Stimulated activated CD4-positive, alpha-beta T cell treated with anti-CD3 and anti-CD28 coated beads, Interleukin-4, amount 100 ng/mL, for 1 hour (primary cell): Measurements from ENCODE around the gene GDPD5.

Source experiments
- DNase-seq: peaks from one replicate; pipeline ENCODE4 v3.0.0-alpha.2; 2020

Gene GDPD5

DNA sequence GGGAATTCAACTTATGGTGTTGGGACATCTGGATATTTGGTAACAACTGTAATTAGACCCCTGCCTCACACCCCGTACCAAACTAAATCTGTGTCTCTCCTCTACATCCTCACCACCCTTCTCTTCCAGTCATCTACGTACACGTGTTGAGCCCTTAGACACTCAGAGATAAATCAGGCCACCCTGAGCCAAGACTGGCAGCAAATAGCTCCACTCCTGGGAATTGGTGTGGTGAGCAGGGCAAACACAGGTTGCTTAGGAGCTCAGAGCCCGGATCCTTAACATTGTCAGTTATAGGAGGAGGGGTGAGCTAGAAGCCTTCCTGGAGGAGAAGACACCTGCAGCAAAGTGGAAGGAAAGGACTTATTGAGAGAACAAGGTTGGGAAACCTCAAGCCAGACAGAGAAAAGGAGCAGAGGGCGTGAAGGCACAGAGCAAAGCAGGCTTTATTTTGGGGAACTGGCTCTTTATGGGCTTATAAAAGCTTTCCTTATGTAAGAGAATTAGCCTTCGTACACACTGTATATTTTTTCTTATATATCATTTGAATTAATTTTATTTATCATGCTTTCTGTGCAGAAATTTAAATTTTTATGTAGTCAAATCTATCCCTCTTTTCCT lies 55.8 kb downstream of the GDPD5 start:
- no peak for DNase-seq

GRCh38 chr11:75468534-75469340 lies 57.0 kb downstream of the GDPD5 start:
- no peak for DNase-seq

- no peak for DNase-seq
These were observed 57.9 kb downstream of the GDPD5 start for GRCh38 chr11:75467881-75468280.

GRCh38 chr11:75467311-75467710 lies 58.4 kb downstream of the GDPD5 start:
- no peak for DNase-seq

GRCh38 chr11:75465701-75466531 lies 59.8 kb downstream of the GDPD5 start:
- no peak for DNase-seq

GRCh38 chr11:75463106-75463774 lies 62.5 kb downstream of the GDPD5 start:
- DNase-seq, result no peak

DNA sequence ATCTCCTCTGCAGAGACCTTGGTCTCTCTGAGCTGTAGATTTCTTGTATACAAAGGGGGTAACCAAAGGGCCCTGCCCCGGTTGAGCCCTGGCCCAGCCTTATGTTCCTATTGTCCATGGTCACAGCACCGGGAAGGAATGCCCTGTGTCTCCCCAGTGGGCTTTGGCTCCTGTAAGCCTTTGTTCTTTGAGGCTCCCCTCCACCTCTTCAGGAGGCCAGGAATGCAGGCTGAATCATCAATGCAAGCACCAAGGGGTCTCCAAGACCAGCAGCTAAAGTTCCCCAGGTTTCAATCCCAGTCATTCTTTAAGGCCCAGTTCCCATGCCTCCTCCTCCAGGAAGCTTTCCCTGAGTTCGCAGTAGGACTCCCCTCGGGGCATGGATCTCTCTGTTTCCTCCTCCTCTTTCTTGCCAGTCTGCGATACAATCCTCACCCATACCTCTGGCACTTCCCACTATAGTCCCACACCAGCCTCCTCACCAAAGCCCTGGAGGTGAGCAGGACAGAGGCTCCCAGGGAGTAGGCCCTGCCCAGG lies 63.6 kb downstream of the GDPD5 start:
- DNase-seq, result no peak

DNA sequence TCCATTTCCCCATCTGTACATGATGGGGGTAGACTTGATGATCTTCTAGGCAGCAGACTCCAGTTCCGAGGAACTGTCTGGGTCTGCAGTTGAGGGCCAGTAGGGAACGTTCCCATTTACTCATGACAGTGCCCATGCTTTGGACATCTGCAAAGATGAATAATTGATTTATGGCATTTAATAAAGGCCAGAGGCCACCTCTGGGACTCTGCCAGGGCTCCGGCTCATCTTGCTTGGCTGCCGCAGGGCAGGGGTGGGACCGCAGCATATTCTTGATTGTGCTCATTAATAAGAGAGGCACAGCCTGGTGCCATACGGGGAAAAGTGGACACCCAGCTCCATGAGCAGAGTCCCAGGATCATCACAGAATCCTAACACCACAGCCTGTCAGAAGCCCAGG lies 64.6 kb downstream of the GDPD5 start:
- DNase-seq, result no peak

GRCh38 chr11:75456596-75457183 lies 69.1 kb downstream of the GDPD5 start:
- DNase-seq, result no peak

DNA sequence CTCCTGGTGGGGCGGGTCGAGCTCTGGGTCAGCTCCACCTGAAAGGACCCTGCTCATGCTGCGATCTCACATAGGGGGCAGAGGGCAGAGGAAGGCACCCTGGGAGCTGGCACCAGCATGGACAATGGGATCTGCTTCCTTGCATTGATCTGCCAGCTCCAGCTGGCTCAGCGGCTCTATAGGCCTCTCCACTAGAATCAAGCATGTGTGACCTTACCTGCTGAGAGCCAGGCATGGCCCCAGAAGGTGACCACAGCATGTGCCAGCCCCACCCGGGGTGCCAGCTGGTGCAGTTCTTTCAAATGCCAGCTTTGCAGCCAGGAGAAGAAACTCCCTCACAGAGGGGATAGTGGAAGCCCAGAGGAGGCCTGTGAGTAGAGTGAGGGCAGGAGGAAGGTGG lies 70.8 kb downstream of the GDPD5 start:
- no peak for DNase-seq

- DNase-seq, result no peak
These were observed 71.7 kb downstream of the GDPD5 start for GRCh38 chr11:75453916-75454655.

- DNase-seq, result peak; percentile 43
These were observed 74.6 kb downstream of the GDPD5 start for GRCh38 chr11:75450826-75451821.

DNA sequence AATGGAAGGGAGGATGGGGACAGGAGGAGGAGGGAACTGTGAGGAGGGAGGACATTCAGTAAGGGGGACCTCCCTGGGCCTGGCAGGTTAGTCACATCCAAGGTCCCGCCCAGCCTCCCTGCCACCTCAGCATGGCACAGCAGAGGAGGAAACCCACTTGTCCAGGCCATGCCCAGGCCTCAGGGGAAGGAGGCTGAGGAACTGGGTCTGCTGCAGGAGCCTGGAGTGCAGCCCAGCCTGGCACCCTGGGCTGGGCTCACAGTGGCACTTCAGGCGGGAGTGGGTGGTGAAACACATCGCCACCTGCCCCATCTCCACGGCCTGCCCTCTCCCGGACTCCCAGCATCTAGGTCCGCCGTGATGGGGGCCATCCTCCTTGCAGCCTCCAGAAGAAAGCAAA lies 75.5 kb downstream of the GDPD5 start:
- DNase-seq, result no peak

- DNase-seq, result no peak
These were observed 76.0 kb downstream of the GDPD5 start for GRCh38 chr11:75449776-75450175.

- DNase-seq, result no peak
These were observed 76.5 kb downstream of the GDPD5 start for GRCh38 chr11:75449271-75449670.

- DNase-seq, result no peak
These were observed 78.3 kb downstream of the GDPD5 start for GRCh38 chr11:75447415-75447814.

GRCh38 chr11:75445315-75445953 lies 80.3 kb downstream of the GDPD5 start:
- peak; percentile 75 for DNase-seq

DNA sequence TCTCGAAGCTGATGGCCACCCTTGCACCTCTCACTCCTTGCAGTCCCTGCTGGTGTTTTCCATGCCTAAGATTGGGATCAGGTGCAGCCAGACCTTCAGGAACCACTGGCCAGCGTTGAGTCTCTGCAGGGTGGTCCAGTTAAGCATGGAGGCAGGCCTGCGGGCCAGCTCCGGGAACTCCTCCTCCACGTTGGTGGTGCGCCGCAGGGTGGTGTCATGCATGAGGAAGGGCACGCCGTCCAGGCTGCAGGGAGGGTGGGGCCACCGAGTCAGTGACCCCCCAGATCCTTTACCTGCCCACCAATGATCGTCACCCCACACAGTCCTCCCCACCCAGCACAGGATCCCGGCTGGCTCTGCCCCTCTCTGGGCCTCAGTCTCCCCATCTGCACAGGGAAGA lies 82.7 kb downstream of the GDPD5 start:
- DNase-seq, result no peak

- no peak for DNase-seq
These were observed 83.4 kb downstream of the GDPD5 start for GRCh38 chr11:75442161-75442885.
